Panc1 (cell line): ENCODE measurements around the gene VAC14. TPM values are rescaled to one million over a fixed set of nuclear protein-coding genes. Genes with fewer than 3 reads are reported as not detected.
"Not testable (repeated sequence)": the region's sequence is repeated elsewhere in the genome, so short reads cannot be mapped to it uniquely, and the experiment has no call there.

Experiments used
- ATAC-seq: fragments of 200-7000 bp; cut with Tn5 transposase; 2 replicates; pipeline ENCODE4 v1.9.1; 2020; ENCODE audit warnings: mild to moderate bottlenecking, moderate library complexity
- BruUV-seq: library from RNA; stranded (reverse); fragments of 400-500 nt; replicated peaks from 2 replicates; lab custom pipeline; 2021; lab: Mats Ljungman, UMichigan
- CTCF ChIA-PET: fragments of 300-600 bp; sonication (Branson Sonifier 250); formaldehyde crosslinking; loops from one replicate; lab custom pipeline; 2022; ENCODE audit warnings: antibody characterized with exemption; lab: Charles Lee
- POLR2A ChIA-PET: fragments of 300-600 bp; sonication (Branson Sonifier 250); formaldehyde crosslinking; loops from one replicate; lab custom pipeline; 2022; ENCODE audit warnings: antibody characterized with exemption; lab: Charles Lee
- DNase-seq: peaks from one replicate; pipeline ENCODE4 v3.0.0-alpha.2; 2010; ENCODE audit warnings: low read depth, low spot score
- H3K27ac ChIP-seq: 2 replicates; pipeline ENCODE4 v1.5.1; 2011; ENCODE audit warnings: mild to moderate bottlenecking, low read length, inconsistent platforms
- H3K27me3 ChIP-seq: fragments of 200-500 bp; sonication (Bioruptor generic); 2 replicates; pipeline ENCODE4 v1.6.0; 2014; ENCODE audit warnings: low read length, inconsistent platforms; ENCODE audit not compliant: control insufficient read depth, insufficient read depth
- H3K36me3 ChIP-seq: fragments of 200-500 bp; sonication (Bioruptor generic); 2 replicates; pipeline ENCODE4 v1.5.1; 2014; ENCODE audit warnings: inconsistent platforms, mild to moderate bottlenecking, low read length, moderate library complexity; ENCODE audit not compliant: control insufficient read depth, insufficient read depth
- H3K4me1 ChIP-seq: 2 replicates; pipeline ENCODE4 v1.5.1; 2011; ENCODE audit warnings: inconsistent platforms, mild to moderate bottlenecking, low read length, moderate library complexity; ENCODE audit not compliant: control insufficient read depth, insufficient read depth
- H3K4me3 ChIP-seq, 2 experiments: 2 replicates each; pipeline ENCODE4 v1.5.1; 2011 to 2012; ENCODE audit warnings: low read depth in 2 of 2, low read length in 2 of 2, mild to moderate bottlenecking in 2 of 2, inconsistent platforms in 1 of 2, moderate library complexity in 1 of 2
- H3K9me3 ChIP-seq: fragments of 200-500 bp; sonication (Bioruptor generic); 2 replicates; pipeline ENCODE4 v1.5.1; 2014; ENCODE audit warnings: low read depth, mild to moderate bottlenecking, inconsistent platforms, low read length, moderate library complexity; ENCODE audit not compliant: control insufficient read depth, insufficient read depth
- CTCF ChIP-seq: fragments of 450-650 bp; IDR thresholded peaks from 2 replicates; pipeline ENCODE4 v1.5.1; 2017; ENCODE audit warnings: mild to moderate bottlenecking
- POLR2AphosphoS5 ChIP-seq: IDR thresholded peaks from 2 replicates; pipeline ENCODE4 v1.6.1; 2012; ENCODE audit warnings: mild to moderate bottlenecking, low read depth, low read length, moderate library complexity
- SIN3A ChIP-seq: IDR thresholded peaks from 2 replicates; pipeline ENCODE4 v1.6.1; 2012; ENCODE audit warnings: low read depth, mild to moderate bottlenecking, low read length, moderate library complexity, borderline replicate concordance; ENCODE audit not compliant: insufficient read depth
- TCF7L2 ChIP-seq: IDR thresholded peaks from 2 replicates; pipeline ENCODE4 v1.6.1; 2011; ENCODE audit warnings: mild to moderate bottlenecking, low read depth, low read length, inconsistent platforms
- in situ Hi-C: cut with HindIII; loops from 2 replicates; pipeline ENCODE4 v1.10.0; 2016; ENCODE audit warnings: low sequenced_read_pairs, low pct_unique_long_range_greater_than_20kb
- intact Hi-C: fragments of 100-400 bp; cut with micrococcal nuclease; formaldehyde crosslinking; loops from one replicate; pipeline ENCODE4 v1.10.0; 2022; ENCODE audit not compliant: unreplicated experiment
- total RNA-seq: library from RNA; stranded (reverse); gene quantifications from one replicate; pipeline ENCODE4 v1.2.1, GENCODE V29; 2021; ENCODE audit not compliant: unreplicated experiment
- TF ChIP-seq, protein P1 (sequence below), 2 experiments: IDR thresholded peaks; 2 replicates each; pipeline ENCODE4 v1.6.1; 2011 to 2012; ENCODE audit warnings: low read depth in 2 of 2, control low read depth in 1 of 2, low read length in 1 of 2, mild to moderate bottlenecking in 1 of 2, moderate library complexity in 1 of 2; ENCODE audit not compliant: insufficient read depth in 1 of 2

Gene VAC14
- total RNA-seq, 1 experiment from 2014 or later = 37.9 TPM

DNA sequence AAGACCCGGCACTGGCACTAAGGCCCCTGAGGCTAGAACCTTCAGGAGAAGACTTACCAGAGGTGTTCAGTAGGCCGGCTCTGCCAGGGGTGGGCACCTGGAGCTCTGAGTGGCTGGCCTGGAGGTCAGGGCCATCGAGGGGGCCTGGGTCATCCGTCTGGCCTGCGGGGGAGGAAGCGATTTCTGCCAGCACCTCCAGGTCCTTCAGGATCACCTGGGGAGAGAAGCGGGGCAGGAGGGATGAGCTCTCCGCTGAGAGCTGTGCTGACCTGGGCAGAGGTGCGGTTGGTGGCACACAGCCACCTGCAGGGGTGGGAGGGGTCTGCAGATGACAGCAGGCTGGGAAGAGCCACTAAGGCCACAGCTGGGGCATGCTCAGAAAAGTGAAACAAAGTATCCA lies 56.6 kb downstream of the VAC14 start:
- H3K9me3 ChIP-seq = no peaks in the 10 kb centered on the region
- no peak overlapping the region for H3K4me3 ChIP-seq
- no peak for ATAC-seq
- DNase-seq = no peak
- POLR2A ChIA-PET = no interaction called here
- no peak for TF ChIP-seq CTCF
- TF ChIP-seq TCF7L2 = no peak
- TF ChIP-seq, protein P1, sequence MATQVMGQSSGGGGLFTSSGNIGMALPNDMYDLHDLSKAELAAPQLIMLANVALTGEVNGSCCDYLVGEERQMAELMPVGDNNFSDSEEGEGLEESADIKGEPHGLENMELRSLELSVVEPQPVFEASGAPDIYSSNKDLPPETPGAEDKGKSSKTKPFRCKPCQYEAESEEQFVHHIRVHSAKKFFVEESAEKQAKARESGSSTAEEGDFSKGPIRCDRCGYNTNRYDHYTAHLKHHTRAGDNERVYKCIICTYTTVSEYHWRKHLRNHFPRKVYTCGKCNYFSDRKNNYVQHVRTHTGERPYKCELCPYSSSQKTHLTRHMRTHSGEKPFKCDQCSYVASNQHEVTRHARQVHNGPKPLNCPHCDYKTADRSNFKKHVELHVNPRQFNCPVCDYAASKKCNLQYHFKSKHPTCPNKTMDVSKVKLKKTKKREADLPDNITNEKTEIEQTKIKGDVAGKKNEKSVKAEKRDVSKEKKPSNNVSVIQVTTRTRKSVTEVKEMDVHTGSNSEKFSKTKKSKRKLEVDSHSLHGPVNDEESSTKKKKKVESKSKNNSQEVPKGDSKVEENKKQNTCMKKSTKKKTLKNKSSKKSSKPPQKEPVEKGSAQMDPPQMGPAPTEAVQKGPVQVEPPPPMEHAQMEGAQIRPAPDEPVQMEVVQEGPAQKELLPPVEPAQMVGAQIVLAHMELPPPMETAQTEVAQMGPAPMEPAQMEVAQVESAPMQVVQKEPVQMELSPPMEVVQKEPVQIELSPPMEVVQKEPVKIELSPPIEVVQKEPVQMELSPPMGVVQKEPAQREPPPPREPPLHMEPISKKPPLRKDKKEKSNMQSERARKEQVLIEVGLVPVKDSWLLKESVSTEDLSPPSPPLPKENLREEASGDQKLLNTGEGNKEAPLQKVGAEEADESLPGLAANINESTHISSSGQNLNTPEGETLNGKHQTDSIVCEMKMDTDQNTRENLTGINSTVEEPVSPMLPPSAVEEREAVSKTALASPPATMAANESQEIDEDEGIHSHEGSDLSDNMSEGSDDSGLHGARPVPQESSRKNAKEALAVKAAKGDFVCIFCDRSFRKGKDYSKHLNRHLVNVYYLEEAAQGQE (IDR thresholded peaks at IDR 0.05; ENCODE audit: insufficient read depth in 1 of 2, low read depth in 2 of 2, low read length in 1 of 2) = no peak
- no peak for TF ChIP-seq SIN3A
- TF ChIP-seq POLR2AphosphoS5 = no peak
- H3K27ac ChIP-seq = no peak overlapping the region
- H3K4me1 ChIP-seq = peaks cover 34% of the 10 kb centered on the region
- no TSS peak for BruUV-seq
- no peaks in the 10 kb centered on the region for H3K27me3 ChIP-seq
- intact Hi-C loops (no loop called here), in situ Hi-C loops (no loop called here)
- CTCF ChIA-PET = no interaction called here
- H3K36me3 ChIP-seq = no peaks in the 10 kb centered on the region

DNA sequence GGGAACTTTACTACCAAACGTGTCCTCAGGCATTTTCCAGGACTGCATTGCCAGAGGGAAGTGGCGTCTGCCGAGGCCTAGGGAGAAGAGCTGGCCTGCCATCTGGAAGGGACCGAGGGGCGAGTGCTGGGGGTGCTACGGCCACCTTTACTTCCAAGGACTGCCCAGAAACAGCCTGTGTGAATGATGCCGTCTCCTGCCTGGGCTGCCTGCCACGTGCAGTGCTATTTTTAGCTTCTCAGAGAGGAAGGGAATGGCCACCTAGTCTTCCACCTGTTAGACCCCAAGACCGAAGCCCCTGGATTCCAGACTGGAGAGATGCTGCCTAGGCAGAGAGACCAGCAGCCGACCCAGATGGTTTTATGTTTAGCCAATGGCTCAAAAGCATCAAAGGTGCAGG lies 57.2 kb downstream of the VAC14 start:
- in situ Hi-C loops = no loop called here
- Histone ChIP-seq H3K4me3 (no peak overlapping the region), H3K27me3 (no peaks in the 10 kb centered on the region), H3K9me3 (no peaks in the 10 kb centered on the region), H3K4me1 (peaks cover 34% of the 10 kb centered on the region), H3K27ac (no peak overlapping the region), H3K36me3 (no peaks in the 10 kb centered on the region)
- ChIA-PET POLR2A (no interaction called here), CTCF (no interaction called here)
- no peak for ATAC-seq
- BruUV-seq = no TSS peak
- intact Hi-C loops = no loop called here
- no peak for DNase-seq
- TF ChIP-seq SIN3A (no peak), TCF7L2 (no peak), CTCF (no peak), POLR2AphosphoS5 (no peak)
- TF ChIP-seq, protein P1 (IDR thresholded peaks at IDR 0.05; ENCODE audit: insufficient read depth in 1 of 2, low read depth in 2 of 2, low read length in 1 of 2) = no peak

GRCh38 chr16:70742967-70743366 lies 58.0 kb downstream of the VAC14 start:
- BruUV-seq, H3K36me3 ChIP-seq, ATAC-seq, H3K9me3 ChIP-seq, intact Hi-C loops, H3K4me3 ChIP-seq, H3K27ac ChIP-seq, in situ Hi-C loops, POLR2A ChIA-PET, H3K27me3 ChIP-seq, DNase-seq, CTCF ChIA-PET: not testable (repeated sequence)
- peaks cover 25% of the 10 kb centered on the region for H3K4me1 ChIP-seq
